ENCODE data around the gene DCAF8.
A peak's percentile ranks its signal among the peaks of the same experiment; 100 is the strongest.

Gene DCAF8

GRCh38 chr1:160267284-160267991 is 5.1 kb upstream of the DCAF8 start:
- DNase-seq (ENCODE audit: low read depth), result no peak

GRCh38 chr1:160264795-160265307 is 2.5 kb upstream of the DCAF8 start:
- no peak overlapping the region for H3K4me3 ChIP-seq (ENCODE audit: low read depth, low read length)
- no peak for DNase-seq (ENCODE audit: low read depth)

More at GRCh38 chr1:160267284-160267991, 5.1 kb upstream of the DCAF8 start:
- H3K4me3 ChIP-seq (ENCODE audit: low read depth, low read length), result no peak overlapping the region

- H3K4me3 ChIP-seq (ENCODE audit: low read depth, low read length), result peak overlapping the region; percentile 99
- DNase-seq (ENCODE audit: low read depth), result peak; percentile 34
Measured at GRCh38 chr1:160261556-160261892, 825 bp downstream of the DCAF8 start.

- peak; percentile 79 for DNase-seq (ENCODE audit: low read depth)
- peak overlapping the region; percentile 99 for H3K4me3 ChIP-seq (ENCODE audit: low read depth, low read length)
Measured at GRCh38 chr1:160260406-160261382, 1.7 kb downstream of the DCAF8 start.

GRCh38 chr1:160258177-160258798 is 4.1 kb downstream of the DCAF8 start:
- no peak for DNase-seq (ENCODE audit: low read depth)
- H3K4me3 ChIP-seq (ENCODE audit: low read depth, low read length), result no peak overlapping the region

- H3K4me3 ChIP-seq (ENCODE audit: low read depth, low read length), result no peak overlapping the region
- DNase-seq (ENCODE audit: low read depth), result no peak
Measured at GRCh38 chr1:160257411-160258015, 4.8 kb downstream of the DCAF8 start.

GRCh38 chr1:160256396-160257046 is 5.8 kb downstream of the DCAF8 start:
- no peak overlapping the region for H3K4me3 ChIP-seq (ENCODE audit: low read depth, low read length)
- DNase-seq (ENCODE audit: low read depth), result peak; percentile 30

GRCh38 chr1:160255781-160256300 is 6.5 kb downstream of the DCAF8 start:
- H3K4me3 ChIP-seq (ENCODE audit: low read depth, low read length), result no peak overlapping the region
- DNase-seq (ENCODE audit: low read depth), result no peak

GRCh38 chr1:160251687-160252526 is 10.4 kb downstream of the DCAF8 start:
- no peak overlapping the region for H3K4me3 ChIP-seq (ENCODE audit: low read depth, low read length)
- DNase-seq (ENCODE audit: low read depth), result peak; percentile 33

GRCh38 chr1:160251011-160251410 is 11.3 kb downstream of the DCAF8 start:
- no peak overlapping the region for H3K4me3 ChIP-seq (ENCODE audit: low read depth, low read length)
- DNase-seq (ENCODE audit: low read depth), result no peak

- no peak for DNase-seq (ENCODE audit: low read depth)
- H3K4me3 ChIP-seq (ENCODE audit: low read depth, low read length), result no peak overlapping the region
Measured at GRCh38 chr1:160247053-160247452, 15.3 kb downstream of the DCAF8 start.

GRCh38 chr1:160245434-160245833 is 16.9 kb downstream of the DCAF8 start:
- no peak overlapping the region for H3K4me3 ChIP-seq (ENCODE audit: low read depth, low read length)
- no peak for DNase-seq (ENCODE audit: low read depth)

- H3K4me3 ChIP-seq (ENCODE audit: low read depth, low read length), result no peak overlapping the region
- DNase-seq (ENCODE audit: low read depth), result no peak
Measured at GRCh38 chr1:160244209-160244608, 18.1 kb downstream of the DCAF8 start.

GRCh38 chr1:160243767-160244166 is 18.6 kb downstream of the DCAF8 start:
- DNase-seq (ENCODE audit: low read depth), result no peak

GRCh38 chr1:160239582-160240299 is 22.6 kb downstream of the DCAF8 start:
- H3K4me3 ChIP-seq (ENCODE audit: low read depth, low read length), result no peak overlapping the region
- no peak for DNase-seq (ENCODE audit: low read depth)

More at GRCh38 chr1:160243767-160244166, 18.6 kb downstream of the DCAF8 start:
- H3K4me3 ChIP-seq (ENCODE audit: low read depth, low read length), result no peak overlapping the region

- DNase-seq (ENCODE audit: low read depth), result no peak
Measured at GRCh38 chr1:160238408-160238807, 23.9 kb downstream of the DCAF8 start.

GRCh38 chr1:160237558-160237957 is 24.8 kb downstream of the DCAF8 start:
- H3K4me3 ChIP-seq (ENCODE audit: low read depth, low read length), result no peak overlapping the region
- no peak for DNase-seq (ENCODE audit: low read depth)

More at GRCh38 chr1:160238408-160238807, 23.9 kb downstream of the DCAF8 start:
- no peak overlapping the region for H3K4me3 ChIP-seq (ENCODE audit: low read depth, low read length)
